ENCODE measurements around the gene ADAM17.
"Not testable (repeated sequence)": the region's sequence is repeated elsewhere in the genome, so short reads cannot be mapped to it uniquely, and the experiment has no call there.

ADAM17 gene

DNA sequence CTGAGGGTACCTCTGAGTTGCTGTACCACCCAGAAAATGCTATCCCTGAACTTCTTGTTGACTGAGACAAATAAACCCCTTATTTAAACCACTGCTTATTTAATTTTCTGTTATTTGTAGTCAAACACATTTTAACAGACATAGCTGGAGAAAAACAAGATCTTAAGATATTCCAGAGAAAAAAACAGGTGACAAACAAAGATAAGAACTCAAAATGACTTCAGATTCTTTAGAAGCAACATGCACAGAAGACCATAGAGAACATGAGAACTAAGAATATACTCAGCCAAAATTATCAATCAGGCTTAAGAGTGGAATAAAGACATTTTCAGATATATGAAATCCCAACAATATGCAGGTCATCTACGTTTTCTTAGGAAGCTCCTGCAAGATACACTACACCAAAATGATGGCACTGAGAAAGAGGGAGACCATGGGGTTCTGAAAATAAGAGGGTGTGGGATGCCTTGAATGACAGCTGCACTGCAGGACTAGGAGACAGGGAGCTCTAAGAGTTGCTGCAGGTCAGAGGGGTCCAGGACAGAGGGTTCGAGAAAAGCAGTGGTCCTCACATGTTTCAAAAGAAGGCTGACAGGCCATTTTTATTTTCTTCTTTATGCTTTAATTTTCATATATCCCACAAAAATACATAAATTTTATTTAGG, 38.4 kb downstream of the ADAM17 start:
- DNase-seq, result no peak

GRCh38 chr2:9513946-9514345, 41.7 kb downstream of the ADAM17 start:
- not testable (repeated sequence) for DNase-seq

GRCh38 chr2:9508931-9509330, 46.7 kb downstream of the ADAM17 start:
- DNase-seq, result no peak

DNA sequence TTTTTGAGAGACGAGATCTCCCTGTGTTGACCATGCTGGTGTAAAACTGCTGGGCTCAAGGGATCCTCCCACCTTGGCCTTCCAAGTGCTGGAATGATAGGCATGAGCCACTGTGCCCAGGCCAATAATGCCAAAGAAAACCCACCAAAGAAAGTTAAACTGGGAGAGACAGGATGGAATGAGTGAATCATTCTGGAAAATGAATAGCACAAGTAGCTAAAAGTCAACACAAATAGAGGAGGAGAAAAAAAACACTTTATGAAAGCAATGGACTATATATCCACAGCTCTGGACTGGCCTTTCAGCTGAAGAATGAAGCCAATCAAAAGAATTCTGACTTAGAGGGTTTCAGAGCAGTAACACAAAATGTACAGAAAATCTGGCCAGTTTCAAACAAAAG, 57.4 kb downstream of the ADAM17 start:
- DNase-seq, result no peak

DNA sequence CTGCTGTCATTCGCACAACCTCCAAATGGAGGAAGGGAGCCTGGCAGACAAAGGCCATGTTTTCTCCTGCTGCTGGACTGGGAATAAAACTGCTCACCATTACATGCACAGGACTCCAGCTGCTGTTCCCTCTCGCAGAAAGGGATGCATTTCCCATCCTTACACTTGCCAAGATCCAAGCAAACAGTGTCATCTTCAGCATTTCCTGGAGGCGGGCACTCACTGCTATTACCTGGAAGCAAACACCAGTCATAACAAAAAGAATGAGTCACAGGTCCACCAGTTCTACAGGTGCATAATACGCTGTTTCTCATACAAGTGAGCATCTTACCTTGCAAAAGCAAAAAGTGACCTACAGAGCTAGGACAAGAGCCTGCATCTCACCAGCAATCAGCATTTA, 58.6 kb downstream of the ADAM17 start:
- no peak for DNase-seq

DNA sequence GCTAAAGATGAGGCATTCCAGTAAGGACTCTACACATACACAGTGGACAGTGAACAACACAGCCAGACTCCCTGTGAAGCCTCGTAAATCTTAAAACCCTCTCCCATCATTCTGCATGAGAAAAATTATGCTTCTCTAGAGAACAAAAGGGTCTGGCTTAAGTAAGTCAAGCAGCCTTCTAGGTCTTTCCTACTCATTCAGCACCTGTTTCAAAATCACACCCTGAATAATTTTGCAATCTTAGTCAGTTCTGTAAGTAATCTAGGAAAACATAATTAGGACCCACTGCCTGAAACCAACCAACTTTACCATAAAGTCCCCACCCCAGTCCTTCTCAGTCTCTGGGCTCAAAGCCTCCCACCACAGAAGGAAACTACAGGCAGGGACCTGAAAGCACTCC, 61.5 kb downstream of the ADAM17 start:
- no peak for DNase-seq

GRCh38 chr2:9493478-9493877, 62.2 kb downstream of the ADAM17 start:
- DNase-seq, result no peak

- no peak for DNase-seq
Measured at GRCh38 chr2:9492927-9493326, 62.7 kb downstream of the ADAM17 start.

DNA sequence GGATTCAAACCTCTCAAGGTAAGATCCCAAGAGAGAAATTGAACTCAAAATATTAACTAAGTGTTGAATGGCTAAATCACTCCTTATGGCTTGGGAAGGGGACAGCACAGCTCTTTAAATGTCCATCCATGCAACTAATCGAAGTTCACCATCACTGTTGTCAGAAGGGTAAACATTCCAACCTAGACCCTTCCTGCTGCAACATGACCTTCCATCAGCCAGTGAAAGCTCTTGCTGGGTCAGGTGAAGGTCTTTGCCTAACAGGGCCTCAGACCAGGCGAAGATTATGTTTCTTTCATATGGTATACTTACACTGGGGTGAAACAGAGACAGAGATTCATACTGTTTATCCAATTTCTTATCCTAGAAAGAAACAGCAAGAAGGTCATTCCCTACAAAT, 64.8 kb downstream of the ADAM17 start:
- DNase-seq, result no peak

- DNase-seq, result no peak
Measured at GRCh38 chr2:9488583-9489547, 66.8 kb downstream of the ADAM17 start.

- no peak for DNase-seq
Measured at GRCh38 chr2:9484533-9484932, 71.1 kb downstream of the ADAM17 start.

DNA sequence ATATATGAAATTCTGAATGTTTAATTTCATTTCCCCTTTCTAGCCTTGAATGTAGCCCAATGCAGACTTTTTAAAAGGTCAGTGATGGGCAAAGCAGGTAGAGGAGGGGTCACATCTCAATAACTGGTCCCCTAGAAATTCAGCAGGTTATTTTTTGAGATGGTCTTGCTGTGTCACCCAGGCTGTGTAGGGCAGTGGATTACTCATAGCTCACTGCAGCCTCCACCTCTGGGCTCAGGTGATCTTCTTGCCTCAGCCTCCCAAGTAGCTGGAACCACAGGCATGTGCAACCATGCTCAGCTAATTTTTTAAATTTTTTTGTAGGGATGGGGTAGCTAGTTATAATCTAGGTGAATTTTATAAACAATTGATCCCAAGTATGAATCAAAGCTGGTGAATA, 72.5 kb downstream of the ADAM17 start:
- DNase-seq, result no peak

DNA sequence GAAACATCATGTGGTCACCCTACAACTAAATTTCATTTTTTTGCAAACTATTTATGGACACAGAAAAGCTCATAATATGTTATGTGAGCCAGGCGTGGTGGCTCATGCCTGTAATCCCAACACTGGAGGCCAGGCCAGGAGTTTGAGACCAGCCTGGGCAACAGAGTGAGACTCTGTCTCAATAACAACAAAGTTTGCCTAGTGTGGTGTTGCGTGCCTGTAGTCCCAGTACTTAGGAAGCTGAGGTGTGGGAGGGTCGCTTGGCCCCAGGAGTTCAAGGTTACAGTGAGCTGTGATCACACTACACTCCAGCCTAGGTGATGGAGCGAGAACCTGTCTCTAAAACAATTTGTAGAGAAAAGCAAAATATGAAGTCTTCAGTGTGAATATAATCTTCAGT, 75.5 kb downstream of the ADAM17 start:
- no peak for DNase-seq

DNA sequence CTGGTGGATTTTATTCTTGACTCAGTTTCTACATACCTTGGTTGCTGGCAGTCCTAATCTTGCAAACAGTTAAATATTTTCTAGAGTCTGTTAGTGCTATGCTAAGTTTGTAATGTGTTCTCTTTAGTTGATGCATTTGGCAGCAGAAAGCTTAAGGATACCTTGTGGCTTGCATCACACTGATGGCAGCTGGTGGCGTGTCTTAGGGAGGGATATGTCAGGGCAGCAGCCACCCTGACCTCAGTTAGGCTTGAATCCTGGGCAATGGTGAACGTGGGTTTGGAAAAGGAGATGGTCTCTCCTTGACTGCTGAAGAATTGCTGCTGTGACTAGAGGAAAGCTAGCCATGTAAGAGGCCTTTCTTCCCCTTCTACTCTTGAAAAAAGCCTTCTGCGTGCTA, 77.1 kb downstream of the ADAM17 start:
- no peak for DNase-seq

DNA sequence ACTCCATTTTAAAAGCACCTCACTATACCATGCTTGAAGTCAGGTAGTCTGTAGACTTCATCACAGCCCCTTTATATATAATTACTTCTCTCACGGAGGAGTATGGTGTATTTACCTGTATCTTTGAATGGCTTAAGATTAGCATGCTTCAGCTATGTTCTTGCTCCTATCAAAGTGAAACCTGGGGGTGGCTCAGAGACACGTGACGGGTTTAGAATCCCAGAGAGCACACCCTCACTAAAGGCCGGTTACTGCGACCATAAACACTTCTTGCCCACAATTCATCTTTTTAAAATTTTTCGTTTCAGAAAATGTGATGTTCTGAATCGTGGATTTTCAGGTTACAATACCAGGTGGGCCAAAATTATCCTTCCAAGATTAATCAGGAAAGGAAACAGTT, 77.7 kb downstream of the ADAM17 start:
- DNase-seq, result no peak

DNA sequence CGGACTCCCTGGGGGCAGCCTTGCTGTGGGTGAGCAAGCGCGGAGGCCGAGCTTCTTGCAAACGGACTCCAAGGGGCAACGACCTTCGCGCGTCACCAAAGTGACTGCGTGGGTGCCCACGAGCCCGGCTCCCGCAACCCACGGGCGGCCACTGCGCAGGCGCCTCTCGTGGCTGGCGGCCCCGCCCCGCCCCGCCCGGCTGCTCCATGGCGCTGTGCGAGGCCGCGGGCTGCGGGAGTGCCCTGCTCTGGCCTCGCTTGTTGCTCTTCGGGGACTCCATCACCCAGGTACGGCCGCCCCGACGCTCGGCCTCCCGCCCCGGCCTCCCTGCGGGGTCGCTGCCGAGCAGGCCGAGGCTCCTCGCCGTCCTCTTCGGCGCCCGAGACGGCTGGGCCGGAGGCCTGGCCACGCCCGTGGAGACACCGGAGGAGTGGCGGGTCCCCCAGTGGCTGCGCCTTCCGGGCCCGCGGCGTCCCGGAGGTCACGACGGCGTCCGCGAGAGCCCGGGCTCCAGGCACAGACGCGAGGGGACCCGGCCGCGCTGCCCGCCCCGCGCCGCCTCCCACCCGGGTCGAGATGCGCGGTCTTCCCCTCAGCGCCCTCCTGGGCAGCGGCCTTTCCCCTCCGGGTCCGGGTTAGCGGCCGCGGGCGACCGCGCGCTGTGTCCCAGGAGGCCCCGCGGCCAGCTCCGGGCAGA, 81.1 kb downstream of the ADAM17 start, which contains the start of gene IAH1:
IAH1 (plus strand) TSS at position 191 of the 697 bp plus-strand sequence; CDS start at position 207, 16 bp downstream.
- DNase-seq, result no peak

- no peak for DNase-seq
Measured at GRCh38 chr2:9473985-9474360, 81.7 kb downstream of the ADAM17 start.

DNA sequence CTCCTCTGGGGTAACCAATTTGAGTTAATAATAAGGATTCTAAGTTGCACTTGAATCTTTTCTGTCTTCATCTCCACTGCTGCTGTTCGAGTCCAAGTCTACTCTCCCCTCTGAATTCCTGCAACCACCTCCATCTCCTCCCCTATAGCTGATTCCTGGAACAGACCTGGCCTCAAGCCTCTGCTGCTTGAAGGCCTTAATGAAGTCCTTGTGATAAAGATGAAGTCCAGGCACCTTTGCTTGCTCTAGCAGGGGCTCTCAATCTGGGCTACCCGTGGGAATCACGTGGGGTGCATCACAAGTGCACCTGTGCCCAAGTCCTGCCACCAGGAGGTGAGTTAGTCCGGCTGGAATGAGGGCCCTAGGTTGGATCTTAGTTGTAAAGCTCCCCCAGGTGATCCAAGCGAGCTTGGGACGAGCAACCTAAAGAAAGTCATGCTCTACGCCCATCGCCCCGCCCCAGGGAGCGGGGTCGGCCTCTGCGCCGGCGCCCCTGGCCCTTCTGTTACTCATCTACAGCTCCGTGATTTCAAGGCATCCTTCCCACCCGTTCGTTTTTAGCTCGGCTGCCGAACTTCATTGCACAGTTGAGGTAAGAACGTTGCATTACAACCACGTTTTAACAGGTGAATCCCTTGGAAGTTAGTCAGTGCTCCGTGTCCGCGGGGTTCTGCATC, 82.2 kb downstream of the ADAM17 start:
- no peak for DNase-seq

DNA sequence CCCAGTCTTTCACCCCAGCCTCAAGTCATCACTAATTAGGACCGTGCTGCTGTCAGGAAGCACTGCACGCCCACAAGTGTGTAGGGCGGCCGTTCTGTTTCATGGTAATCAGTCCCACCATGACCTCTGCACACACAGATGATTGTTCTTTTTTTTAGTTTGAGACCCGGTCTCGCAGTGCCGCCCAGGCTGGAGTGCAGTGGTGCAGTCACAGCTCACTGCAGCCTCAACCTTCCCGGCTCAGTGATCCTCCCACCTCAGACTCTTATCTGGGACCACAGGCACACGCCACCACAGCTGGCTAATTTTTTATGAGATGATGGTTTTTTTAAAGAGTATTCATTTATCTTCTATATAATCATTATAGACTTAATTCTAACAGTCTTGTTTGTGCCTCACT, 83.1 kb downstream of the ADAM17 start:
- DNase-seq, result no peak

DNA sequence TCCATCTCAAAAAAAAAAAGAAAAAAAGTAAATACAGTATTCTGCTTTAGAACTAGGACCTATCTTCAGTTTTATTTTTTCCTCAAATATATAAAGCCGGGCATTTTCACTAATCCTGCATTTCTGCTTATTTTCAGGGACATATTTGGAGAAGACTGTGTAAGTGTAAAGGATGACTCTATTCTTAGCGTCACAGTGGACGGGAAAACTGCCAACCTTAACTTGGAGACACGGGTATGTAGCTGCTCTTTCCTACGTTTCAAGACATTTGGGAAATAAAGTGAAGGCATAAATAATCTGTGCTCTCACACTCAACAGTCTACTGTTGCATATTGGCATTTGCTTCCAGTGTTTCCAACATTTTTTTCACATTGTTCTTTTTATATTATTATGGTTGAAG, 84.4 kb downstream of the ADAM17 start:
- no peak for DNase-seq

- no peak for DNase-seq
Measured at GRCh38 chr2:9467687-9468086, 87.9 kb downstream of the ADAM17 start.

- no peak for DNase-seq
Measured at GRCh38 chr2:9466147-9466683, 89.4 kb downstream of the ADAM17 start.

DNA sequence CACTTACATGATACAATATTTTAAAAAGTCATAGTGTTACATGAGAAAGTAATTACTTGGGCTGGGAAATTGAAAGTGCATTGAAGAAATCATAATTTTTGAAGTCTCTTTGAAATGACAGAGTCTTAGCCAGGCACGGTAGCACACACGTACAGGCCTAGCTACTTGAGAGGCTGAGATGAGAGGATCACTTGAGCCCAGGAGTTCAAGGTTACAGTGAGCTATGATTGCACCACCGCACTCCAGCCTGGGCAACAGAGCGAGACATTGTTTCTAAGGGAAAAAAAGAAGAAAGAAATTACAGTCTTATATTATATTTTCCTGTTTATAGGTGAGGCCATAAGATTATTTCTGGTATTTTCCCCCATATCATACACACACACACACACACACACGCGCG, 90.5 kb downstream of the ADAM17 start:
- DNase-seq, result no peak
